Measurements from ENCODE around the gene MEGF6.

Gene MEGF6

DNA sequence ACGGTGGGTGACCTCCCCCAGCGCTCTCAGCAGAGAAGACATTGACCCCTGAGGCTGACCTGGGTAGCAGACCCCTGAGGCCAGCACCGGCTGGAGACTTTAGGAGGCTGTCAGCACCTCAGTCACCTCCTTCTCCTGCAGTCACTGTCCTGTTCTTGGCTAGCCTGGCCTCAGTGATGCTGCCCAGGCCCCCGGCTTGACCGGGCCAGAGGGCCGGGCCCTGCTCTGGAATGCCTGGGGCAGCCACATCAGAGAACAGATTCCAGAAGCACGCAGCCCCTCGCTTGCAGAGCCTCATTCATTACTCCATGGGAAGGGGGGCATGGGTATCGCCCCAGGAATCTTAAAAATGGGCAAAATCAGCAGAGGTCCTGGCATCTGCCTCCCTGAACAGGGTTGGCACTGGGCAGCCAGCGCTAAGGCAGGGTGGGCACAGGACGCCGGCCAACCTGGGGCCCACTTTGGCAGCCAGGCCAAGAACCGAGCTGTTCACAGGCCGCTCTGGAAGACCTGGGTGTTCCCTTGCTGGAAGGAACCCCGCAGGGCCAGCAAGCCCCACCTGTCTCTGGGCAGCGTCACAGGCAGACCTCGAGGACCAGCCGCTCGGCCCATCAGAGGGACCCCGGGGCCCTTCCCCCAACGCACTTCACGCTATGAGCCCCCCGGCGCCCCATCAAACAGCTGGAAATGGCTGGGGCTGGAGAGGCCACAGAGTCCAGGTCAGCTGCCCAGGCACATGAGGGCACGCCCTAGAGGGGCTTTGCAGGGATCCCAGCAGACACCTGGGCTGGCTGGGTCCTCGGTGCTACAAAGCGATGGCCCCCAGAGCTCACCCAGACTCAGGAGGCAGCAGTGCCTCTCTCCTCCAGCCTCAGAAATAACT is 45.1 kb downstream of the MEGF6 start:
- TF ChIP-seq FOXP2 (optimal IDR thresholded peaks at IDR 0.05; ENCODE audit: control extremely low read depth, extremely low read length, insufficient read depth) = no peak
- no peak for TF ChIP-seq POLR2AphosphoS5 (IDR thresholded peaks at IDR 0.05; ENCODE audit: borderline replicate concordance, low read depth, low read length)
- no peak for TF ChIP-seq EZH2 (IDR thresholded peaks at IDR 0.05)
- H3K9me3 ChIP-seq (ENCODE audit: low read depth, low read length) = no peaks in the 10 kb centered on the region
- DNase-seq (ENCODE audit: low read depth, low spot score) = no peak
- no peak overlapping the region for H3K9ac ChIP-seq (ENCODE audit: insufficient read length)
- H3K36me3 ChIP-seq (ENCODE audit: insufficient read depth, low read length) = no peaks in the 10 kb centered on the region
- H3K27ac ChIP-seq = no peak overlapping the region
- H3K4me3 ChIP-seq = no peak overlapping the region

DNA sequence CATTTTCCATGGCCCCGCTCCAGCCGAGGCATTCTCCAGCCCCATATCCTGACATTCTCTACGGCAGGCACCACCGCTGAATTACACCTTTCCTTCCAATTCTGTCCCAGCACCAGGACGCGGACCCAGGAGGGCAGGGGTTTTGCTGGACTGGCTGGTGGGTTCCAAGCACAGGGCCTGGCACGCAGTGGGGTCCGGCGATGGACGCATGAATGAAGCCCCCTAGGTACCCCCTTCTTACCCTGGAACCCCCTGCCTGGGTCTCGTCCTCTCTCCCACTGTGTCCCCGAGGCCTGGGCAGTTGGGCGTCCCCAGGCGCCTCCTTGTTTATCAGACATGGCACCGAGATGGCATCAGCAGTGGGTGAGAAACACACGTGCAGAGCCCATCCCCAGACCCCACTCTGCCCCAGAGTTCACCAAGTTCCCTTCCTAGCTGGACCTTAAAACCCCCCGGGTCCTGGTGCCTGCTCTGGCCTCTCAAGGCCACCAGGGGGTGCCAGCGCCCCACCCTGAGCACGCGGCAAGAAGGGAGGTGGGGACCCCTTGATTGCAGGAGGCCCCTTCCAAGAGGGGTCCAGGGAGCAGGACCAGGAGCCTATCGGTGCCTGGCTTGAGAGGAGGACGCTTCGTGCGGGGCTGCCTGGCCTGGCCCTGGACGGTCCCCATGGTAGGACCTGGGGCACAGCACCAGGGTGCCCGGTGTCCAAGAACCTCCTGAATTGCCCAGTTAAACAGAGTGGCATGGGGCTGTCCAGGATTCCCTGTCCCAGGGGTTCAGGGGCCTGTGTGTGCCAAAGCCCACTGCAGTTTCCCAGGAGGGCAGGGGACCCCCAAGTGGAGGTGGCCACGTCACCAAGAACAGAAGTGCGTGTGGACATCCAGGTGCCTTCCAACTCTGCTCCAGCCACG is 46.1 kb downstream of the MEGF6 start:
- no peak overlapping the region for H3K4me3 ChIP-seq
- DNase-seq (ENCODE audit: low read depth, low spot score) = no peak
- no peak overlapping the region for H3K27ac ChIP-seq
- no peaks in the 10 kb centered on the region for H3K36me3 ChIP-seq (ENCODE audit: insufficient read depth, low read length)
- no peak overlapping the region for H3K9ac ChIP-seq (ENCODE audit: insufficient read length)
- no peaks in the 10 kb centered on the region for H3K9me3 ChIP-seq (ENCODE audit: low read depth, low read length)
- TF ChIP-seq EZH2 (IDR thresholded peaks at IDR 0.05) (no peak), POLR2AphosphoS5 (IDR thresholded peaks at IDR 0.05; ENCODE audit: borderline replicate concordance, low read depth, low read length) (no peak), FOXP2 (optimal IDR thresholded peaks at IDR 0.05; ENCODE audit: control extremely low read depth, extremely low read length, insufficient read depth) (no peak)

DNA sequence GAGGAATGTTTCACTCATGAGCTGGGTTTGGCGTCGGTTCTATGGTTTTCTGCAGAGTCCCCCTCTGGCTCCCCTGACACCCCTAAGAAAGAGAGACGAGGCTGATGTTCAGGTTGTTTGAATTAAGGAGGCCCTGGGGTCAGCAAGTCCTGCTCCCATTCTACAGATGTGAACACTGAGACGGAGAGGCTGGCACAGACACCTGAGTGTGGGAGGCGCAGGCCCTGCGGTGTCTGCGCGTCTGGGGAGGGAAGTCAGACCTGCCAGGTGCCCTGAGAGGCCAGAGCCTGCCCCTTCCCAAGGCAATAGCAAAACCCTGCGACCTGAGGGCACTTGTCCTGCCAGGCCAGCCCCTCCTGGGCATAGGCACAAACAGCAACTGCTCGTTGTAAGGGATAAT is 47.7 kb downstream of the MEGF6 start:
- Histone ChIP-seq H3K9me3 (ENCODE audit: low read depth, low read length) (no peaks in the 10 kb centered on the region), H3K9ac (ENCODE audit: insufficient read length) (no peak overlapping the region), H3K4me3 (no peak overlapping the region), H3K36me3 (ENCODE audit: insufficient read depth, low read length) (no peaks in the 10 kb centered on the region), H3K27ac (no peak overlapping the region)
- no peak for DNase-seq (ENCODE audit: low read depth, low spot score)
- TF ChIP-seq EZH2 (IDR thresholded peaks at IDR 0.05) = no peak
- no peak for TF ChIP-seq POLR2AphosphoS5 (IDR thresholded peaks at IDR 0.05; ENCODE audit: borderline replicate concordance, low read depth, low read length)
- TF ChIP-seq FOXP2 (optimal IDR thresholded peaks at IDR 0.05; ENCODE audit: control extremely low read depth, extremely low read length, insufficient read depth) = no peak

DNA sequence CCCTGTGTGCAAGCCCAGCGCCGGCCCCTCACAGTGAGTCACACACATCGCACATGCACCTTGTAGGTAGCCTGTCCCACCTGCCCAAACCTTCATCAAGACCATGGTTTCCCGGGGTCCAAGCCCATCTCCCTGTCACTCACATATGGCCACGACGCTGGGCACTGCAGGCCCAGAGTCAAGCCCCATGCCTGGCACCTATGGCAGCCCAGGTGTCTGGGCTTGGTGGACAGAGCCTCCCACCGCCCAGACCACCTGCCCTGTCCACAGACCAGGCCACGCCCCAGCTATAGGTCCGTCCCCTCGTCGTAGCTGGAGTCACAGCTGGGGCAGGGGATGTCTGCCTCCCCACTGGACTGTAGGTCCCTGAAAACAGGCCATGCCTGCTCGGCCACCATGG is 48.2 kb downstream of the MEGF6 start:
- TF ChIP-seq EZH2 (IDR thresholded peaks at IDR 0.05) (no peak), POLR2AphosphoS5 (IDR thresholded peaks at IDR 0.05; ENCODE audit: borderline replicate concordance, low read depth, low read length) (no peak), FOXP2 (optimal IDR thresholded peaks at IDR 0.05; ENCODE audit: control extremely low read depth, extremely low read length, insufficient read depth) (no peak)
- no peak overlapping the region for H3K9ac ChIP-seq (ENCODE audit: insufficient read length)

DNA sequence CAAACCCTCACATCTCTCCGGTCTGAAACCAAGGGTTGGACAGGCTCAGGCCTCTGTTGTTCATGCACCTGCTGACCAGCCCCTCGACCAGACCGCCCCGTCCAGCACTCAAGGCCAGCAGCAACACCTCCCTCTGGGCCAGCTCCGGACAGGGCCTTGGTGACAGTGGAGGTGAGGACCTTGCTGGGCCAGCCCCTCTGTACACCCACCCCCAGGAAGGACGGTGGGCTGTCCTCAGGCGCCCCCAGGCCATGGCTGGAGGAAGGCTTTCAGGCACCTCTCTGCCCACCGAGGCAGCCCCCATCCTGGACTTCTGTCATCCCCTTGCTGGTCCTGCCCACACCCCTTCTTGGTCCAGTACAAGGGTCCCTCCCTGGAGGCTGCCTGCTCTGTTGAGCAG is 48.6 kb downstream of the MEGF6 start:
- H3K27ac ChIP-seq = no peak overlapping the region
- H3K9ac ChIP-seq (ENCODE audit: insufficient read length) = no peak overlapping the region
- TF ChIP-seq FOXP2 (optimal IDR thresholded peaks at IDR 0.05; ENCODE audit: control extremely low read depth, extremely low read length, insufficient read depth) = no peak
- no peak for TF ChIP-seq EZH2 (IDR thresholded peaks at IDR 0.05)
- no peak for TF ChIP-seq POLR2AphosphoS5 (IDR thresholded peaks at IDR 0.05; ENCODE audit: borderline replicate concordance, low read depth, low read length)

More for the DNA sequence above, 48.2 kb downstream of the MEGF6 start:
- no peak for DNase-seq (ENCODE audit: low read depth, low spot score)
- Histone ChIP-seq H3K9me3 (ENCODE audit: low read depth, low read length) (no peaks in the 10 kb centered on the region), H3K4me3 (no peak overlapping the region), H3K36me3 (ENCODE audit: insufficient read depth, low read length) (no peaks in the 10 kb centered on the region), H3K27ac (no peak overlapping the region)

DNA sequence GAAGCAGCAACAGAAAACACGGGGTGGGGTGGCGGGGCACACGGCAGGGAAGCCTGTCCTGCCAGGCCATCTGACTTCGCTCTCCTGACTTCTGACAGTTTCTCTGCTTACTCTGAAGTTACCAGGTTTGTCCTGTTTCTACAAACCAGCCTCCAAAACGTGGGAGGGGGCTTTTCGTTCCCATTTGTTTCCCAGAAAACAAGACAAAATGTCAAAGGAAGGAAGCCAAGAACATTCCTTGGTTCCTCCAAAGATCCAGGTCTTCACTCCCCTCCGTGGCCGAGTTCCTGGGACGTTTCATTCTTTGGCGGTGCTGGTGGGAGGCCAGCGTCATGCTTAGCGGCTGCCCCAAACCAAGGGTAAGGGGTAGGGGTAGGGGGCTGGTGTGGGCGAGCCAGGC is 49.6 kb downstream of the MEGF6 start:
- DNase-seq (ENCODE audit: low read depth, low spot score) = no peak
- no peak for TF ChIP-seq POLR2AphosphoS5 (IDR thresholded peaks at IDR 0.05; ENCODE audit: borderline replicate concordance, low read depth, low read length)
- TF ChIP-seq EZH2 (IDR thresholded peaks at IDR 0.05) = no peak
- TF ChIP-seq FOXP2 (optimal IDR thresholded peaks at IDR 0.05; ENCODE audit: control extremely low read depth, extremely low read length, insufficient read depth) = no peak
- Histone ChIP-seq H3K9me3 (ENCODE audit: low read depth, low read length) (no peaks in the 10 kb centered on the region), H3K9ac (ENCODE audit: insufficient read length) (no peak overlapping the region), H3K4me3 (no peak overlapping the region), H3K27ac (no peak overlapping the region), H3K36me3 (ENCODE audit: insufficient read depth, low read length) (no peaks in the 10 kb centered on the region)

More for the DNA sequence above, 48.6 kb downstream of the MEGF6 start:
- no peak for DNase-seq (ENCODE audit: low read depth, low spot score)
- no peak overlapping the region for H3K4me3 ChIP-seq
- no peaks in the 10 kb centered on the region for H3K36me3 ChIP-seq (ENCODE audit: insufficient read depth, low read length)
- no peaks in the 10 kb centered on the region for H3K9me3 ChIP-seq (ENCODE audit: low read depth, low read length)

DNA sequence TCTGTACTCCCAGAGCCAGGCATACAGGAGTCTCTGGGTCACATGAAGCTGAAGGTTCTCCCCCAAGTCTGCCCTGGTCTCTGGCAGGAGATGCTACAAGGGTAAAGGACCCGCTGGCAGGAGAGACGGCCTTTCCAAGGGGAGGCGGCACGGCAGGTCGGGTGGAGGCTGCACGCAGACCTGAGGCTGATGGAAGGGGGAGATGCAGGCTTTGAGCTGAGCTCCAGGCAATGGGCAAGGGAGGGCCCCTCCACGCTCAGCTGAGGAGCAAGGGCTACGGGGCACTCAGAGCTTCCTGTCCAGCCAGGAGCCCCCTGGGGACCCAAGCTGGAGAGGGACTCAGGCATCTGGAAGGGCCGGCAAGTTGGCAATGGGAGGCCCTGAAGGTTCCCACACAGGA is 50.3 kb downstream of the MEGF6 start:
- no peak overlapping the region for H3K27ac ChIP-seq
- H3K4me3 ChIP-seq = no peak overlapping the region
- TF ChIP-seq EZH2 (IDR thresholded peaks at IDR 0.05) (no peak), POLR2AphosphoS5 (IDR thresholded peaks at IDR 0.05; ENCODE audit: borderline replicate concordance, low read depth, low read length) (no peak), FOXP2 (optimal IDR thresholded peaks at IDR 0.05; ENCODE audit: control extremely low read depth, extremely low read length, insufficient read depth) (no peak)
- no peak for DNase-seq (ENCODE audit: low read depth, low spot score)
- no peaks in the 10 kb centered on the region for H3K36me3 ChIP-seq (ENCODE audit: insufficient read depth, low read length)
- H3K9me3 ChIP-seq (ENCODE audit: low read depth, low read length) = no peaks in the 10 kb centered on the region
- H3K9ac ChIP-seq (ENCODE audit: insufficient read length) = no peak overlapping the region

DNA sequence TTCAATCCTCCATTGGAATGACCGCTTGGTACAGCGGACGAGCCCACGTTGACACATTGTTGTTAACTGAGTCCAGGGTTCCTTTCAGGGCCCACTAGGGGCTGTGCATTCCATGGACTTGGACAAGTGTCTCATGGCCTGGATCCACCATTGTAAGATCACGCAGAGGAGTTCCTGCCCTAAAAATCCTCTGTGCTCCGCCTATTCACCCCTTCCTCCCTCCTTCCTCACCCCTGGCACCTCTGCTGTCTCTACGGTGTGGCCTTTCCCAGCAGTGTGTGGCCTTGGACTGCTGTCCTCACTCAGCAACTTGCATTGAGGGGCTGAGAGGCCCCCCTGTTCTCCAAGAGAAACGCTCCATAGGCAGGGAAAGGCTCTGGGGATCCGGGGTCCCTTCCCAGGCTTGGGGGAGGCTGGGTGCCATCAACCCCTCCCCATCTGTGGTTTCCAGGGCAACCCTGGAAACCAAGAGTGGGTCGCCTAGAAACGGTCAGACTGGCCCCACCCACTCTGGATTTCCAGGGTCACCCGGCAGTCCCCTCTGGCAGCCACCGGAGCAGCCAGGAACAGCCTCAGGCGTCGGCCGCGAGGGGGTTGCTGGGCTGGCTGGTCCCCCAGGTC is 50.9 kb downstream of the MEGF6 start:
- TF ChIP-seq EZH2 (IDR thresholded peaks at IDR 0.05) = no peak
- TF ChIP-seq FOXP2 (optimal IDR thresholded peaks at IDR 0.05; ENCODE audit: control extremely low read depth, extremely low read length, insufficient read depth) = no peak
- TF ChIP-seq POLR2AphosphoS5 (IDR thresholded peaks at IDR 0.05; ENCODE audit: borderline replicate concordance, low read depth, low read length) = no peak

More for the DNA sequence above, 50.9 kb downstream of the MEGF6 start:
- no peak overlapping the region for H3K4me3 ChIP-seq
- no peaks in the 10 kb centered on the region for H3K36me3 ChIP-seq (ENCODE audit: insufficient read depth, low read length)
- no peak overlapping the region for H3K9ac ChIP-seq (ENCODE audit: insufficient read length)
- H3K27ac ChIP-seq = no peak overlapping the region
- H3K9me3 ChIP-seq (ENCODE audit: low read depth, low read length) = no peaks in the 10 kb centered on the region
- DNase-seq (ENCODE audit: low read depth, low spot score) = no peak
